Inflammatory macrophage treated with lipopolysaccharide for 4 hours (primary cell): Measurements from ENCODE around the gene TMEM44.
A peak's percentile ranks its signal among the peaks of the same experiment; 100 is the strongest.
"Not testable (repeated sequence)": the region's sequence is repeated elsewhere in the genome, so short reads cannot be mapped to it uniquely, and the experiment has no call there.

Source experiments
- DNase-seq: peaks from one replicate; pipeline ENCODE4 v3.0.0-alpha.2; 2020

The TMEM44 gene

GRCh38 chr3:194638991-194639605 lies 5.9 kb upstream of the TMEM44 start:
- no peak for DNase-seq

DNA sequence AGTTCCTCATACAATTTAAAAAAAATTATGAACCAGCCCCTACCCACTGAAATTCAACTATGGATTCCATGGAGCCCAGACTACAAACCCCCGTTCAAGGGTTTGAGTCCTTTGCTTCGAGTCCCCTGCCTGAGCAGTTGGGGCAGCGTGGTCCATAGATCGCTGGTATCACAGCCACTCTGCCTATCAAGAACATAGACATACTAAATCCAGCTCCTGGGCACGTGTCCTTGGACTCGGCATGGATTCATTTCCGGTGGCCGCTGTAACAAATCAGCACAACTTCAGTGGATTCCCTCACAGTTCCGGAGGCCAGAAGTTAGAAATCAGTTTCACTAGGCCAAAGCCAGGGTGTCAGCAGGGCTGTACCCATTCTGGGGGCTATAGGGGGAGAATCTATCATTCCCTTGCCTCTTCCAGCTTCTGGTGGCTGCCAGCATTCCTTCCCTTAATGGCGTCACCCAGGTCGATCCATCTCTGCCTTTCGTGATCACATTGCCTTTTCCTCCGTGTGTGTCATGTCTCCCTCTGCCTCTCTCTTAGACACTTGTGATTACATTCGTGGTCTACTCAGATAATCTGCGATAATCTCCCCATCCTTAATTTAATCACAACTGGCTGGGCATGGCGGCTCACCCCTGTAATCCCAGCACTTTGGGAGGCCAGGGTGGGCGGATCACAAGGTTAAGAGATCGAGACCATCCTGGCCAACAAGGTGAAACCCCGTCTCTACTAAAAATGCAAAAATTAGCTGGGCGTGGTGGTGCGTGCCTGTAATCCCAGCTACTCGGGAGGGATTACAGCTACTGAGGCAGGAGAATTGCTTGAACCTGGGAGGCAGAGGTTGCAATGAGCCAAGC lies 4.6 kb upstream of the TMEM44 start:
- no peak for DNase-seq

- DNase-seq = no peak
Measured at GRCh38 chr3:194637066-194637465, 3.8 kb upstream of the TMEM44 start.

- DNase-seq = peak; percentile 23
Measured at GRCh38 chr3:194632809-194633348, 340 bp downstream of the TMEM44 start.

DNA sequence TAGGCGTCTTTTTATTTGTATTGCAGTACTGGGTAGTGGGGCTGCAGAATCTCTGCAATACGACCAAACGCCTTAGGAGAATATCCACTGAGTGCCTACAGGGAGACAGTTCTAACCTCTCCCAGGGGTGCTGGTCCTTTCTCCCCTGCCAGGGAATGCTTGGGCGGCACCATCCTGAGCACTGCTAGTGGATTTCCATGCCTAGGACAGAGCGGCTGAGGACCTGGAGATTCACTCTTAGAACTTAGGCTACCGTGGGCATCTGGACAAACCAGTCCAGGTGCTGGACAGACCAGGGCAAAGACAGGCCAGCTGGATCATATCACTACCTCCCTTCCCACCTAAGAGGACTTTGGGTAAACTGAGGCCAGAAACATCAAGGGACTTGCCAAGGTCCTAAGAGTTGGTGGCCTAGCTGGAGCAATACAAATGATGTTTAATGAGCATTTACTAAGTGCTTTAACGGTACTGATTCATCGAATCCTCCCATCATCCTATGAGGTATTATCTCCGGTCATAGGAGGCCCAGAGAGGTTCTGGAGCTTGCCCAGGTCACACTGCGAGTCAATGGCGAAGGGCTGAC lies 902 bp downstream of the TMEM44 start:
- DNase-seq = no peak

GRCh38 chr3:194631696-194632095 lies 1.5 kb downstream of the TMEM44 start:
- DNase-seq = no peak

- DNase-seq = not testable (repeated sequence)
Measured at GRCh38 chr3:194630681-194631080, 2.5 kb downstream of the TMEM44 start.

DNA sequence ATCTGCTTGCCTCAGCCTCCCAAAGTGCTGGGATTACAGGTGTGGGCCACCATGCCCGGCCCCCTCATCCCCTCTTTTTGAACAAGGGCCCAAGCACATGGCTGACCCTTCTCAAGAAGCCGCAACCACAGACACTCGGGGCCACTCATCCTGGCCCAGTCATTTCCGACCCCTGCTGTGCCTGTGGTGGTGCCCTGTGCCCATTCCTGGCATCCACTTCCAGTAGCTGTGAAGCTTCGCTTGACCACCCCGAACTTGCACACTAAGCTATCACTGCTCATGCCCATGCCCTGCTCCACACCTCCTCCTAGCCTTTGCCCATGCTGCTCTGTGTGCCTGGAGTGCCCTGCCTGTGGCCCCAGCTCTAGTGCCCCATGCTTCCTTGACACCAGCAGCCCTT lies 8.3 kb downstream of the TMEM44 start:
- DNase-seq = no peak

DNA sequence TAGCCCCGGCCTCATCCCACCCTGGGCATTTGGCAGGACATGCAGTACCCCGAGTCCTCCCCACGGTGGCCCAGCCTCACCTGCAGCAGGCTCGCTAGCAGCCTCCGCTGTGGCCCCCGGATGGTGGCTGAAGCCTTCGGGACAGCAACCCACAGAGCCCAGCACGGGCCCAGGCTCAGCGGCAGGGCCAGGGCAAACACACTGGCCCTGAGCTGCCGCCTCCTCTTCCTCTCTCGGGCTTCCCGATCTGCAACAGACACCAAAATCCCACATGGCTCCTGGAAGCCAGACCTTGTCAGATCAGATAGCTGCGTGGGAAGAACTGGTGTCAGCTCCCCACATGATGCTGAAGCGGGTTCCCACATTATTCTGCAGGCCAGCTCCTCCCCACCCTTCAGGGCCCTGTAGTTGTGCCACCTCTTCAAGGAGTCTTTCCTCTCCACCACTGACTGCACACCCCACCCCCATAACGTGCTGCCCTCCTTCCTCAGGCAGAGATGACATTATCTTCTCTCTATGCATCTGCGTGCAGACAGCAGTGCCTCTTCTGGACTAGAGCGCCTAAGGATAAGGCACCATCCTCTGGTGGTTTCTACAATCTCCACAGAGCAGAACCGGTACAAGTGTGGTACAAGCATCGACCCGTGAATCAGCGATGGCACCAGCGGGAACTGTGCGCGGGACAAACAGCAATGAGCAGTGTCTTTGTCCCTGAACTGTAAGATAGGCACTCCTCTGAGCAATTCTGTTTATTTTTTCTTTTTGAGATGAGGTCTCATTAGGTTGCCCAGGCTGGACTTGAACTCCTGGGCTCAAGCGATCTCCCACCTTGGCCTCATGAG lies 9.5 kb downstream of the TMEM44 start:
- DNase-seq = peak; percentile 29

- peak; percentile 27 for DNase-seq
Measured at GRCh38 chr3:194622621-194623340, 10.4 kb downstream of the TMEM44 start.

- DNase-seq = no peak
Measured at GRCh38 chr3:194621947-194622346, 11.3 kb downstream of the TMEM44 start.

GRCh38 chr3:194620196-194620595 lies 13.0 kb downstream of the TMEM44 start:
- DNase-seq = peak; percentile 71

- DNase-seq = no peak
Measured at GRCh38 chr3:194619741-194620140, 13.5 kb downstream of the TMEM44 start.

- no peak for DNase-seq
Measured at GRCh38 chr3:194618858-194619608, 14.2 kb downstream of the TMEM44 start.

DNA sequence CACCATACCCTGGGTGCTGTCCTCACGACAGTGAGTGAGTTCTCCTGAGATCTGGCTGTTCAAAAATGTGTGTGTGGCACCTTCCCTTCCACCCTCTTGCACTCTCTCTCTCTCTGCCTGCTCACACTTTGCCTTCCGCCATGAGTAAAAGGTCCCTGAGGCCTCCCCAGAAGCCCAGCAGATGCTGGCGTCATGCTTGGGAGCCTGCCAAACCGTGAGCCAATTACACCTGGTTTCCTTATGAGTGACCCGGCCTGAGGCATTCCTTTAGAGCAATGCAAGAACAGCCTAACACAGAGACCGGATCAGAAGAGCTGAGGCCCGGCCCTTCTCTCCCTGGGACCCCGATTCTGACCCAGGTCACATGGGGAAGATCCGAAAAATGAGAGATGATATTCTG lies 15.4 kb downstream of the TMEM44 start:
- no peak for DNase-seq

DNA sequence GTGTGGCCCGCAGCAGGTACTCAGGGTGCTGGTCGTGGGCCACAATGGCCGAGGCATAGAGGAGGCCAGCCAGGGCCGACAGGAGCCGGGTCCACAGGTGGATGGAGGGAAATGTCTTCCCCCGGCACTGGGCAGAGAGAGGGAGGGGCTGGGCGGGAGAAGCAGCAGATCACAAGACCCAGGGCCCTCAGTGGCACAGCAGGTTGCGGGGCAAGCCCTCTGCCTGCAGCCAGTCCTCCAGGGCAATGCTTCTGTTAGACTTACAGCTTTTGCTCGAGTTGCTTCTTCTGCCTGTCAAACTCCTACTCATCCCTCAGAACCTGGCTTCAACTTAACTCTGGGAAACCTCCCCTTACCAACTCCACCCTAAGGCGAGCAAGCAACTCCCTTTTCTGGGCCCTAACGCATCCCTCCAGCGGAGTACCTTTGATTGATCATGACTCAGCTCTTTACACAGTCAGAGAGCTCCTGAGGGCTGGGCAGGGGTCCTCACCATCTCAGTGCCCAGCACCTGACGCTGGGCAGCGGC lies 16.0 kb downstream of the TMEM44 start:
- DNase-seq = no peak

GRCh38 chr3:194615226-194615625 lies 18.0 kb downstream of the TMEM44 start:
- DNase-seq = no peak

GRCh38 chr3:194612221-194612620 lies 21.0 kb downstream of the TMEM44 start:
- DNase-seq = peak; percentile 14

GRCh38 chr3:194610689-194611088 lies 22.5 kb downstream of the TMEM44 start:
- DNase-seq = no peak

- no peak for DNase-seq
Measured at GRCh38 chr3:194609601-194610000, 23.6 kb downstream of the TMEM44 start.

GRCh38 chr3:194608981-194609380 lies 24.2 kb downstream of the TMEM44 start:
- no peak for DNase-seq
